Osteocyte (in vitro differentiated cells): Measurements from ENCODE around the gene AANAT. TPM values are rescaled to one million over a fixed set of nuclear protein-coding genes. Genes with fewer than 3 reads are reported as not detected.

Experiments
- DNase-seq: peaks from one replicate; pipeline ENCODE4 v3.0.0; 2021; ENCODE audit warnings: mixed read lengths; ENCODE audit not compliant: unreplicated experiment; ENCODE audit errors: extremely low spot score
- H3K27ac Mint-ChIP-seq: one replicate; pipeline ENCODE4 v1.8.0; 2021; ENCODE audit warnings: mild to moderate bottlenecking, mixed read lengths; ENCODE audit not compliant: unreplicated experiment
- H3K27me3 Mint-ChIP-seq: one replicate; pipeline ENCODE4 v1.8.0; 2021; ENCODE audit warnings: mixed read lengths; ENCODE audit not compliant: unreplicated experiment
- H3K36me3 Mint-ChIP-seq: one replicate; pipeline ENCODE4 v1.8.0; 2021; ENCODE audit warnings: mixed read lengths; ENCODE audit not compliant: unreplicated experiment
- H3K4me1 Mint-ChIP-seq: one replicate; pipeline ENCODE4 v1.8.0; 2021; ENCODE audit warnings: mixed read lengths; ENCODE audit not compliant: unreplicated experiment
- H3K4me3 Mint-ChIP-seq: one replicate; pipeline ENCODE4 v1.8.0; 2021; ENCODE audit warnings: mild to moderate bottlenecking, moderate library complexity, mixed read lengths; ENCODE audit not compliant: unreplicated experiment
- H3K9me3 Mint-ChIP-seq: one replicate; pipeline ENCODE4 v1.8.0; 2021; ENCODE audit warnings: mixed read lengths; ENCODE audit not compliant: unreplicated experiment
- total RNA-seq: library from RNA; stranded (reverse); gene quantifications from 2 replicates; pipeline ENCODE4 v1.2.1, GENCODE V29; 2021
- TF ChIP-seq, protein P1 (sequence below): fragments of 200-600 bp; sonication (generic); IDR thresholded peaks from 2 replicates; pipeline ENCODE4 v1.5.0; 2021; ENCODE audit warnings: antibody characterized with exemption, mild to moderate bottlenecking, moderate library complexity

AANAT gene
- total RNA-seq, 1 donor from 2014 or later, result not detected

DNA sequence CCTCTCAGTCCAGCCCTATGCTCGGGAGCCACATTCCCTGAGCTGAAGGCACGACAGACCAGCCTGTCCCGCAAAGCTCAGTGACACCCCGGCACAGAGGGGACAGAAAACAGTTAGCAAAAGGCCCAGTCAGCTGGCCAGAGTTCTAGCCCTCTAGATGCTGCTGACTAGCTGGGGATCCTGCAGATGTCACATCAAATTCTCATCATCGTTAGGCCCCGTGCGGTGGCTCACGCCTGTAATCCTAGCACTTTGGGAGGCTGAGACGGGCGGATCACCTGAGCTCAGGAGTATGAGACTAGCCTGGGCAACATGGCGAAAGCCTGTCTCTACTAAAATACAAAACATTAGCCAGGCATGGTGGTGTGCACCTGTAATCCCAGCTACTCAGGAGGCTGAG, 31.7 kb upstream of the AANAT start:
- H3K9me3 Mint-ChIP-seq, result no peaks in the 10 kb centered on the region
- H3K4me3 Mint-ChIP-seq, result no peak overlapping the region
- no peaks in the 10 kb centered on the region for H3K27me3 Mint-ChIP-seq
- no peak for DNase-seq
- TF ChIP-seq, protein P1, sequence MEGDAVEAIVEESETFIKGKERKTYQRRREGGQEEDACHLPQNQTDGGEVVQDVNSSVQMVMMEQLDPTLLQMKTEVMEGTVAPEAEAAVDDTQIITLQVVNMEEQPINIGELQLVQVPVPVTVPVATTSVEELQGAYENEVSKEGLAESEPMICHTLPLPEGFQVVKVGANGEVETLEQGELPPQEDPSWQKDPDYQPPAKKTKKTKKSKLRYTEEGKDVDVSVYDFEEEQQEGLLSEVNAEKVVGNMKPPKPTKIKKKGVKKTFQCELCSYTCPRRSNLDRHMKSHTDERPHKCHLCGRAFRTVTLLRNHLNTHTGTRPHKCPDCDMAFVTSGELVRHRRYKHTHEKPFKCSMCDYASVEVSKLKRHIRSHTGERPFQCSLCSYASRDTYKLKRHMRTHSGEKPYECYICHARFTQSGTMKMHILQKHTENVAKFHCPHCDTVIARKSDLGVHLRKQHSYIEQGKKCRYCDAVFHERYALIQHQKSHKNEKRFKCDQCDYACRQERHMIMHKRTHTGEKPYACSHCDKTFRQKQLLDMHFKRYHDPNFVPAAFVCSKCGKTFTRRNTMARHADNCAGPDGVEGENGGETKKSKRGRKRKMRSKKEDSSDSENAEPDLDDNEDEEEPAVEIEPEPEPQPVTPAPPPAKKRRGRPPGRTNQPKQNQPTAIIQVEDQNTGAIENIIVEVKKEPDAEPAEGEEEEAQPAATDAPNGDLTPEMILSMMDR, result no peak
- no peak overlapping the region for H3K27ac Mint-ChIP-seq
- peaks cover 11% of the 10 kb centered on the region for H3K4me1 Mint-ChIP-seq
- peaks cover 6% of the 10 kb centered on the region for H3K36me3 Mint-ChIP-seq

DNA sequence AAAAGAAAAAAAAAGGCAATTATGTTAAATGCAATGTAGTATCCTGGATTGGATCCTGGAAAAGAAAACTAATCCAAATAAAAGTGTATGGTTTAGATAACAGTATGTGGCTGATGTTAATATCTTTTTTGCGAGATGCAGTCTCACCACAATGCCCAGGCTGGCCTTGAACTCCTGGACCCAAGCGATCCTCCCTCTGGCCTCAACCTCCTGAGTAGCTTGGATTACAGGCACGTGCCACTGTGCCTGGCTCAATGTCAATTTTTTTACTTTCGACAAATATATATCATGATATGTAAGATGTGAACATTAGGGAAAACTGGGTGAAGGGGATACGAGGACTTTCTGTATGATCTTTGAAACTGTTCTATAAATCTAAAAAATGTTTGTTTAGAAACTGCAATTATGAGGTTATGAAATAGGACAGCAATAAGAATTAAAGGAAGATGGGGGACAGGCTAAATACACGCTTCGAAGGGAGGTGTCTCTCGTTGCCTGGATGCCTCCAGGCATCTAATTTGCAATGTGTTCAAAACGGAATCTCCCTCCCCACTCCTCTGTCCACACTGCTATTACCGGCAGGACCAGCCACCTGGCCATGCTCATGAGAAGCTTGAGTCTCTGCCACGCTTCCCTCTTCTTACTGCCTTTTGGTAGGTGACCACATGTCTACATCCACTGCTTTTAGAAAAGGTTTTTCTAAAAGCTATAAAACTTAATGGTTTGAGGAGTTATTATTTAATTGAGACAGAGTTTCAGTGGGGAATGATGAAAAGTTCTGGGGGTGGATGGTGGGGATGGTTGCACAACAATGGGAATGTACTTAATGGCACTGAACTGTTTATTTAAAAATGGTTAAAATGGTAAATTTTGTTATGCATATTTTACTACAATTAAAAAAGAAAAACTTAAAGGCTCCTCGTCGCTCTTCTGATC, 29.7 kb upstream of the AANAT start:
- H3K9me3 Mint-ChIP-seq, result no peaks in the 10 kb centered on the region
- H3K27ac Mint-ChIP-seq, result no peak overlapping the region
- no peaks in the 10 kb centered on the region for H3K27me3 Mint-ChIP-seq
- H3K4me3 Mint-ChIP-seq, result no peak overlapping the region
- TF ChIP-seq, protein P1, result no peak
- H3K4me1 Mint-ChIP-seq, result peaks cover 15% of the 10 kb centered on the region
- no peak for DNase-seq
- H3K36me3 Mint-ChIP-seq, result peaks cover 6% of the 10 kb centered on the region

- TF ChIP-seq, protein P1, result no peak
- Mint-ChIP-seq H3K27me3 (no peaks in the 10 kb centered on the region), H3K27ac (no peak overlapping the region), H3K36me3 (peaks cover 6% of the 10 kb centered on the region), H3K4me3 (no peak overlapping the region), H3K9me3 (no peaks in the 10 kb centered on the region), H3K4me1 (peaks cover 23% of the 10 kb centered on the region)
- DNase-seq, result no peak
Observed at GRCh38 chr17:76438906-76439305, 28.5 kb upstream of the AANAT start.

DNA sequence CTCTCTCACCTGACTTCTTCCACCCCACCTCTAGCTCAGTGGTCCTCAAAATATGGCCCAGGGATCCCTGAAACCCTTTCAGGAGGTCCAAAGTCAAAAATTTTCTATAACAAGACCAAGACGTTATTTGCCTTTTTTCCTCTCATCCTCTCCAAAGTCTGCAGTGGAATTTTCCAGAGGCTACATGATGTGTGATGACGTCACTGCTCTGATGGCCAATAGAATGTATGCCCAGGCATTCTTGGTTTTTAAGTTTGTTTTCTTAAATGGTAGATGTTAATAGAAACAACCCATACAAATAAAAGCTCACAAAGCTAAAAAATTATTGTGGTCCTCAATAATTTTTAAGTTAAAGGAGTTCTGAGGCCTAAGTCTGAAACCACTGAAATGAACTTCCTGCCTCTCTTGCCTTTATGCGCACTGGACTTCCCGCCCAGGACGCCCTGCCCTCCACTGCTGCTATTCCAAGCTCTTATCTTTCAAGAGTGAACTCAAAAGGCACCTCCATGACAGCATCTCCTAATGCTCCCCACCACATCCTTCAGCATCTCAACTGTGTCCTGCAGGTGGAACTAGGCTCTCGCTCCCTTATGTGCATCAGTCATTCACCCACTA, 28.0 kb upstream of the AANAT start:
- Mint-ChIP-seq H3K4me1 (peaks cover 26% of the 10 kb centered on the region), H3K4me3 (no peak overlapping the region), H3K36me3 (peaks cover 6% of the 10 kb centered on the region), H3K9me3 (no peaks in the 10 kb centered on the region), H3K27ac (no peak overlapping the region), H3K27me3 (no peaks in the 10 kb centered on the region)
- TF ChIP-seq, protein P1, result no peak
- DNase-seq, result no peak

DNA sequence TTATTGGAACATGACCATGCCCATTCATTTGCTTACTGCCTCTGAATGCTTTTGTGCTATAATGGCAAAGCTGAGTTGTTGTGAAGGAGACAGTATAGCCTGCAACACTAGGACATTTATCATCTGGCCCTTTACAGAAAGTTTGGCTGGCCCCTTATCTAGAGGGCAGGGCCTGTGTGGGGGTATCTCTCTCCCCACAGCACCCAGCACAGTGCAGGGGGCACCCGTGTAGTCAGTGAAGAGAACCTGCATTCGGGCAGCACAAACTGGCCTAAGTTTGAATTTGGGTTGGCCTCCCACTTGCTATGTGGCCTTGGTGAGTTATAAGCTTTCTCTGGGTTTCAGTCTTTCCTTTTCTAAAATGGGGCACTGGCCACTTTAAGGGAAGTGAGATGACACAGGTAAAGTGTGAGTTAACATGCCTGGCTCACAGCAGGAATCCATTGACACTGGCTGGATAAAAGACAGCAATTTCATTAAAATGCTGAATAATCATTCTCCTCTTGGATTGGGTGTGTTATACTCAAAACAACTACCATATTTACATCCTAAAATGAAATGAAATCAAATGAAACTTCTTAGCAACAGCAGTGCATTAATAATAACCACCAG, 26.5 kb upstream of the AANAT start:
- H3K9me3 Mint-ChIP-seq, result no peaks in the 10 kb centered on the region
- H3K4me1 Mint-ChIP-seq, result peaks cover 39% of the 10 kb centered on the region

More for the DNA sequence above, 26.5 kb upstream of the AANAT start:
- DNase-seq, result no peak
- H3K27me3 Mint-ChIP-seq, result no peaks in the 10 kb centered on the region
- TF ChIP-seq, protein P1, result no peak
- peaks cover 4% of the 10 kb centered on the region for H3K36me3 Mint-ChIP-seq
- H3K4me3 Mint-ChIP-seq, result no peak overlapping the region
- H3K27ac Mint-ChIP-seq, result no peak overlapping the region
